GM12878 (cell line): ENCODE measurements around the gene STAT5A. TPM values are rescaled to one million over a fixed set of nuclear protein-coding genes. Genes with fewer than 3 reads are reported as not detected.

Experiments
- DPF2 ChIP-seq: fragments of 450-650 bp; IDR thresholded peaks from 2 replicates; pipeline ENCODE4 v1.6.1; 2017; ENCODE audit warnings: mild to moderate bottlenecking
- EED ChIP-seq: sonication (generic); IDR thresholded peaks from 2 replicates; pipeline ENCODE4 v1.6.1; 2016; ENCODE audit warnings: antibody characterized with exemption, low read depth
- EP300 ChIP-seq, 2 experiments: fragments of 150-350 bp in 1 of 2; IDR thresholded peaks; 2 replicates each; pipeline ENCODE4 v1.6.1; 2011 to 2012; ENCODE audit warnings: low read depth in 2 of 2, low read length in 2 of 2, borderline replicate concordance in 1 of 2, improper control_type of control experiment in 1 of 2, inconsistent platforms in 1 of 2; ENCODE audit not compliant: control insufficient read depth in 1 of 2
- EZH2 ChIP-seq: IDR thresholded peaks from 2 replicates; pipeline ENCODE4 v1.6.1; 2012; ENCODE audit warnings: low read depth, mild to moderate bottlenecking, control low read depth, inconsistent platforms, low read length, borderline replicate concordance; ENCODE audit not compliant: control insufficient read depth
- JUNB ChIP-seq: IDR thresholded peaks from 2 replicates; pipeline ENCODE4 v1.6.1; 2016; ENCODE audit warnings: antibody characterized with exemption, mild to moderate bottlenecking
- RFX5 ChIP-seq: IDR thresholded peaks from 2 replicates; pipeline ENCODE4 v1.6.1; 2011; ENCODE audit warnings: low read depth, low read length, improper control_type of control experiment
- YY1 ChIP-seq: IDR thresholded peaks from 2 replicates; pipeline ENCODE4 v1.6.1; 2011; ENCODE audit warnings: low read depth, mild to moderate bottlenecking, low read length
- ZNF592 ChIP-seq: fragments of 450-650 bp; IDR thresholded peaks from 2 replicates; pipeline ENCODE4 v1.6.1; 2017; ENCODE audit warnings: mild to moderate bottlenecking, moderate library complexity
- polyA plus RNA-seq, 11 experiments: library from polyadenylated mRNA; depleted of rRNA in 4 of 11; unstranded in 6 of 11; stranded (reverse) in 5 of 11; fragments of >200 nt; fragmentation: Nextera tagmentation in 4 of 11; fragmentation: Illumina TruSeq in 1 of 11; extraction: Ambion mirVana in 4 of 11; extraction: Trizol in 1 of 11; gene quantifications; 1 replicate in 1 of 11; 2 replicates in 10 of 11; pipeline versions ENCODE4 v1.2.1 to v1.2.3, GENCODE V29; 2011 to 2016; ENCODE audit warnings: inconsistent platforms in 2 of 11, missing spikeins in 2 of 11, low read depth in 1 of 11
- total RNA-seq, 4 experiments: library from RNA; depleted of rRNA in 3 of 4; stranded (reverse); fragments of >200 nt in 3 of 4; fragmentation: Illumina TruSeq in 1 of 4; extraction: Trizol in 1 of 4; gene quantifications; 2 replicates each; pipeline versions ENCODE4 v1.2.1 to v1.2.3, GENCODE V29; 2013 to 2021

Gene STAT5A
- total and polyA plus RNA-seq, 10 of the 15 experiments (the other 5 are each of a cell fraction or from before 2014, with no cell fraction given): 14.8 to 86.4 (median 41.5) TPM

DNA sequence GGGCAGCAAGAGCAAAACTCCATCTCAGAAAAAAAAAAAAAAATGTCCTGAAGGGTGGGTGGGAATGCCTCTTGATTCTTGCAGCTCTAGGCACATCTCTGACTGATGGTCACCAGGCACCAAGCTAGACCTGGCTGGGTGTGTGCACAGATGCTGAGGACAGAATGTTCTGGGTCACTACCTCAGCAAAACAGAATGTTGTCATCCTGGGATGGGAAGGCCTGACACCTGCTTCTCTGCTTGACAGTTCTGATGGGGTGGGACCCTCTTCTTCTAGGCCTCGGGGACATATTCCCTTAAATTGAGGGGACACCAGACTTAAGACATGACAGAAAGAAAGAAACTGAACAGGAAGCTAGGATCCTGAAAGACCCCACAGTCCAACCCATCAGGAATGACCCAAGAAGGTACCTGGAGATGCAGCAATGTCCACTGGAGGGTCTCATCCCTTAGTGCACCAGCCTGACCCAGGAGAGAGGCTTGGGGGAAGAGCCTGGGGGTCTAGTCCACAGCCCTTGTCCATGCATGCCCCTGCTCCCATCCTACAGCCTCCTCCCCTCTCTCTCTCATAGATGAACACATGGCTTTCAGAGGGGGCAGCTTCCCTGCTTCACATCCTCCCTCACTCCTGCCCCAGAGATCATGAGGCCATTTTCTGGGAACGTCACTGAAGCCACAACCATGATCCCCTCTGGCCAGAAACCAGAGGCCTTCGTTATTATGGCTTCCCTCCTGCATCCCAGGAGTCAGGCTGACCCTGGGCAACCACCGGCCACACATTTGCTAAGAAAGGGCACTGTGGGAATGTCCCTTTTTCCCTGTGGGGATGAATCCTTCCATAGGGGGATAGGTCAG lies 8.3 kb upstream of the STAT5A start (continued):
- no peak for TF ChIP-seq EED
- no peak for TF ChIP-seq YY1
- no peak for TF ChIP-seq EZH2
- TF ChIP-seq DPF2: no peak
- no peak for TF ChIP-seq EP300 (IDR thresholded peaks at IDR 0.05; ENCODE audit: borderline replicate concordance in 1 of 2, control insufficient read depth in 1 of 2, low read depth in 2 of 2, low read length in 2 of 2)
- TF ChIP-seq RFX5: no peak
- TF ChIP-seq JUNB: no peak
- no peak for TF ChIP-seq ZNF592
